ENCODE data around the gene PHACTR1. TPM values are rescaled to one million over a fixed set of nuclear protein-coding genes. Genes with fewer than 3 reads are reported as not detected.

Gene PHACTR1
- total and polyA plus RNA-seq, 2 of the 4 experiments (the other 2 are of a cell fraction): not detected

DNA sequence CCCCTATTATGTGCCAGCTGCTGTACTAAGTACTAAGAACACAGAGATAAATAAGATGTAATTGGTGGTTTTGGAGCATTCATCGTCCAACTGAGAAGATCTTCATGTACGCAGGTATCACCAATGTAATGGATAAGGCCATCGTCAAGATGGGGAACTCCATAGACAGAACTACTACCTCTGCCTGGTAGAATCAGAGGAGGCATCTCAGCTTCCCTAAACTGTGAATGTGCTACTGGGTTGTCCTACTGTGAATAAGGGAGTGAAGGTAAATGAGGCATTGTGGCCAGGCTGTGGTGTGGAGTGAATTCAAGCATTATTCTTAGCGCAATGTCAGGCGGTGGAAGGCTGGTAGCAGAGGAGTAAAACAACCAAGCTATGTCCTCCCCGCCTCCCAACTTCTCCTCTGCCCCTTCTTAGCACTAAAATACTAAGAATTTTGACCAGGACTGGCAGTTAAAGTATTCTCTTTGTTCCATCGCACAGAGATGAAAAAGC, 543.6 kb downstream of the PHACTR1 start:
- no peak overlapping the region for H2BK5ac ChIP-seq (ENCODE audit: low read depth, low read length, poor library complexity, severe bottlenecking)
- TF ChIP-seq, protein P1, sequence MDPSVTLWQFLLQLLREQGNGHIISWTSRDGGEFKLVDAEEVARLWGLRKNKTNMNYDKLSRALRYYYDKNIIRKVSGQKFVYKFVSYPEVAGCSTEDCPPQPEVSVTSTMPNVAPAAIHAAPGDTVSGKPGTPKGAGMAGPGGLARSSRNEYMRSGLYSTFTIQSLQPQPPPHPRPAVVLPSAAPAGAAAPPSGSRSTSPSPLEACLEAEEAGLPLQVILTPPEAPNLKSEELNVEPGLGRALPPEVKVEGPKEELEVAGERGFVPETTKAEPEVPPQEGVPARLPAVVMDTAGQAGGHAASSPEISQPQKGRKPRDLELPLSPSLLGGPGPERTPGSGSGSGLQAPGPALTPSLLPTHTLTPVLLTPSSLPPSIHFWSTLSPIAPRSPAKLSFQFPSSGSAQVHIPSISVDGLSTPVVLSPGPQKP (IDR thresholded peaks at IDR 0.05; ENCODE audit: borderline replicate concordance, low read depth, low read length): no peak
- TF ChIP-seq USF2 (IDR thresholded peaks at IDR 0.05; ENCODE audit: low read depth, low read length) (no peak), RFX5 (IDR thresholded peaks at IDR 0.05; ENCODE audit: low read depth, low read length) (no peak), MXI1 (IDR thresholded peaks at IDR 0.05; ENCODE audit: borderline replicate concordance, low read depth, low read length) (no peak), CEBPB (IDR thresholded peaks at IDR 0.05; ENCODE audit: low read depth, low read length) (no peak), FOS (IDR thresholded peaks at IDR 0.05; ENCODE audit: low read depth, low read length) (no peak), RAD21 (IDR thresholded peaks at IDR 0.05; ENCODE audit: low read length) (no peak), CTCF (conservative IDR thresholded peaks at IDR 0.05; ENCODE audit: low read depth, low read length) (no peak), RCOR1 (IDR thresholded peaks at IDR 0.05; ENCODE audit: insufficient replicate concordance, low read length) (no peak), NFE2L2 (IDR thresholded peaks at IDR 0.05; ENCODE audit: low read depth, low read length) (no peak), BHLHE40 (IDR thresholded peaks at IDR 0.05; ENCODE audit: low read depth, low read length) (no peak), SMC3 (IDR thresholded peaks at IDR 0.05; ENCODE audit: low read depth, low read length) (no peak), MAFK (IDR thresholded peaks at IDR 0.05; ENCODE audit: low read depth, low read length) (no peak), POLR2A (IDR thresholded peaks at IDR 0.05; ENCODE audit: low read depth, low read length) (no peak), MAZ (IDR thresholded peaks at IDR 0.05; ENCODE audit: borderline replicate concordance, low read depth, low read length) (no peak), CHD1 (IDR thresholded peaks at IDR 0.05; ENCODE audit: low read depth, low read length) (no peak)
- no peak overlapping the region for H3K4ac ChIP-seq (ENCODE audit: low read depth, low read length)
- no peaks in the 10 kb centered on the region for H3K4me1 ChIP-seq (ENCODE audit: control insufficient read depth, insufficient read depth, low read length)
- H3K27me3 ChIP-seq (ENCODE audit: control insufficient read depth, insufficient read depth, low read length): peaks cover 9% of the 10 kb centered on the region
- H3K14ac ChIP-seq (replicated peaks; ENCODE audit: low read depth, low read length): no peak overlapping the region
- H2BK15ac ChIP-seq (ENCODE audit: low read depth, low read length): no peak overlapping the region
- no peak overlapping the region for H4K91ac ChIP-seq (ENCODE audit: insufficient read depth, low read depth, low read length)
- no peak overlapping the region for H2AK5ac ChIP-seq (ENCODE audit: low read depth, low read length)
- dilution Hi-C loops (cut with HindIII; ENCODE audit: low sequenced_read_pairs, unreplicated experiment) (no loop called here), in situ Hi-C loops (cut with MboI; ENCODE audit: low sequenced_read_pairs) (no loop called here), intact Hi-C loops (cut with micrococcal nuclease) (no loop called here)
- no peak overlapping the region for H3K9ac ChIP-seq (ENCODE audit: low read depth, low read length)
- H3K56ac ChIP-seq (ENCODE audit: extremely low read depth, insufficient read depth, low read length): no peak overlapping the region
- H2AK9ac ChIP-seq (replicated peaks; ENCODE audit: low read depth, low read length, poor library complexity): no peak overlapping the region
- H3K4me3 ChIP-seq (ENCODE audit: insufficient read depth, low read depth, low read length): no peak overlapping the region
- H2AFZ ChIP-seq (replicated peaks; ENCODE audit: low read length, poor library complexity): no peak overlapping the region
- BruUV-seq (replicated peaks): no TSS peak
- no peak overlapping the region for H2BK20ac ChIP-seq (ENCODE audit: low read depth, low read length)
- H3K23ac ChIP-seq (ENCODE audit: low read depth, low read length): no peak overlapping the region
- H4K5ac ChIP-seq (ENCODE audit: low read depth, low read length): no peak overlapping the region
- no peak for DNase-seq
- ATAC-seq (ENCODE audit: low read depth): no peak
- H3K27ac ChIP-seq (ENCODE audit: insufficient read depth, low read length): no peak overlapping the region
- no peaks in the 10 kb centered on the region for H3K36me3 ChIP-seq (ENCODE audit: control insufficient read depth, insufficient read depth, low read length)
- no peaks in the 10 kb centered on the region for H3K79me1 ChIP-seq (ENCODE audit: low read depth in 1 of 2, low read length in 2 of 2)
- no peak overlapping the region for H2BK120ac ChIP-seq (ENCODE audit: low read depth, low read length)
- no CpG with 5 or more reads among the region's 7 CpGs for WGBS, 2 experiments (ENCODE audit: extremely low coverage in 2 of 2, insufficient read length in 1 of 2)
- no peak overlapping the region for H4K8ac ChIP-seq (ENCODE audit: low read depth in 2 of 2, low read length in 2 of 2)
- no peak overlapping the region for H3K4me2 ChIP-seq (ENCODE audit: low read depth, low read length)
- no peak overlapping the region for H3K18ac ChIP-seq (ENCODE audit: low read depth, low read length)
- ChIA-PET CTCF (no interaction called here), POLR2A (ENCODE audit: unreplicated experiment) (interaction anchor here (0.6 kb wide), 1 partner anchor 1276 kb away, joined by 3 read pairs; no protein-coding TSS in a partner anchor)
- no peaks in the 10 kb centered on the region; the same call in 1 of the 2 replicates for H3K9me1 ChIP-seq (ENCODE audit: insufficient read depth, low read length)
- H4K20me1 ChIP-seq (ENCODE audit: insufficient read depth, low read length): no peaks in the 10 kb centered on the region
- H3K9me3 ChIP-seq (ENCODE audit: control insufficient read depth, insufficient read depth, low read length): no peaks in the 10 kb centered on the region
